Measurements from ENCODE around the gene TMEM18. TPM values are rescaled to one million over a fixed set of nuclear protein-coding genes. Genes with fewer than 3 reads are reported as not detected.

The TMEM18 gene
- total RNA-seq, 1 experiment from 2014 or later: 33.5 TPM

- Histone ChIP-seq H3K4me3 (replicated peaks in 1 of 2; ENCODE audit: low read depth in 1 of 2, low read length in 2 of 2) (no peak overlapping the region), H3K9ac (ENCODE audit: low read length) (no peak overlapping the region), H3K9me3 (ENCODE audit: control insufficient read depth in 1 of 2, insufficient read depth in 1 of 2, low read depth in 1 of 2, low read length in 2 of 2) (no peaks in the 10 kb centered on the region; a peak in 1 of 4 replicates), H4K20me1 (ENCODE audit: insufficient read depth) (no peaks in the 10 kb centered on the region), H3K9me2 (ENCODE audit: insufficient read depth) (no peaks in the 10 kb centered on the region), H3K79me2 (ENCODE audit: insufficient read depth, low read length) (no peaks in the 10 kb centered on the region), H3K27ac (ENCODE audit: low read depth, low read length) (no peak overlapping the region), H3K36me3 (ENCODE audit: control insufficient read depth in 1 of 2, insufficient read depth in 2 of 2, low read length in 2 of 2) (no peaks in the 10 kb centered on the region), H3K27me3 (ENCODE audit: insufficient read depth, low read length) (no peaks in the 10 kb centered on the region), H2AFZ (ENCODE audit: low read depth, low read length, poor library complexity, severe bottlenecking) (no peak overlapping the region), H3K4me1 (ENCODE audit: control insufficient read depth in 1 of 2, insufficient read depth in 2 of 2, low read length in 2 of 2) (peaks cover 0 to 14% of the 10 kb centered on the region in 2 experiments; a peak in 2 of 4 replicates), H3K4me2 (ENCODE audit: low read length) (no peak overlapping the region)
- no peak for TF ChIP-seq SRF (IDR thresholded peaks at IDR 0.05; ENCODE audit: low read depth)
- TF ChIP-seq EZH2phosphoT487 (IDR thresholded peaks at IDR 0.05; ENCODE audit: borderline replicate concordance): no peak
- no peak for TF ChIP-seq CTCF (IDR thresholded peaks at IDR 0.05 in 2 of 3, conservative IDR thresholded peaks at IDR 0.05 in 1 of 3; ENCODE audit: borderline replicate concordance in 1 of 3, insufficient read depth in 1 of 3, low read depth in 2 of 3, low read length in 2 of 3)
- TF ChIP-seq ZBTB33 (IDR thresholded peaks at IDR 0.05; ENCODE audit: extremely low read depth, insufficient replicate concordance, low read length): no peak
- TF ChIP-seq CBX3 (IDR thresholded peaks at IDR 0.05; ENCODE audit: low read depth): no peak
- TF ChIP-seq POLR2A (IDR thresholded peaks at IDR 0.05; ENCODE audit: borderline replicate concordance, extremely low read depth, insufficient read depth, insufficient read length): no peak
- no peak for TF ChIP-seq SIN3A (IDR thresholded peaks at IDR 0.05; ENCODE audit: low read depth)
- TF ChIP-seq JUND (IDR thresholded peaks at IDR 0.05): no peak
- TF ChIP-seq EZH2 (IDR thresholded peaks at IDR 0.05): no peak
- TF ChIP-seq EGR1 (IDR thresholded peaks at IDR 0.05; ENCODE audit: low read depth): no peak
- no peak for TF ChIP-seq REST (IDR thresholded peaks at IDR 0.05; ENCODE audit: low read depth)
- TF ChIP-seq POLR2AphosphoS5 (IDR thresholded peaks at IDR 0.05; ENCODE audit: low read depth, low read length): no peak
- no peak for TF ChIP-seq RAD21 (IDR thresholded peaks at IDR 0.05; ENCODE audit: low read depth)
- BruUV-seq (replicated peaks): no TSS peak
- RAD21 ChIA-PET (ENCODE audit: low non-redundant PET in 1 of 2, low total read pairs in 2 of 2, uncharacterized antibody in 2 of 2, unreplicated experiment in 2 of 2): no interaction called here
- no peak for DNase-seq (ENCODE audit: low read depth, low spot score)
- ATAC-seq: no peak
- intact Hi-C loops (cut with micrococcal nuclease): loop anchor here (1.0 to 5.0 kb wide), 3 partner anchors 109 to 466 kb away; no protein-coding TSS in a partner anchor
- POLR2A ChIA-PET: no interaction called here
- CTCF ChIA-PET: interaction anchor here (1.0 to 3.1 kb wide), 2 partner anchors 107 to 108 kb away, joined by 3 to 19 read pairs; no protein-coding TSS in a partner anchor
These were observed 39.4 kb downstream of the TMEM18 start for GRCh38 chr2:637804-638203.

All from HCT116 (cell line).